GM13976 (cell line): Measurements from ENCODE around the gene SLC1A7.

ENCODE experiments used
- DNase-seq: peaks from one replicate; pipeline ENCODE4 v3.0.0; 2012; ENCODE audit warnings: low spot score
- in situ Hi-C: fragments of 300-500 bp; cut with MboI; formaldehyde crosslinking; loops from one replicate; pipeline ENCODE4 v1.12.0; 2022; ENCODE audit warnings: low sequenced_read_pairs, mixed read lengths, inconsistent platforms; ENCODE audit not compliant: unreplicated experiment
- TF ChIP-seq, protein P1 (sequence below): IDR thresholded peaks from 2 replicates; pipeline ENCODE4 v1.5.1; 2012; ENCODE audit warnings: borderline replicate concordance, mild to moderate bottlenecking; ENCODE audit not compliant: insufficient read depth; ENCODE audit errors: extremely low read depth, missing control alignments, control extremely low read depth

The SLC1A7 gene

DNA sequence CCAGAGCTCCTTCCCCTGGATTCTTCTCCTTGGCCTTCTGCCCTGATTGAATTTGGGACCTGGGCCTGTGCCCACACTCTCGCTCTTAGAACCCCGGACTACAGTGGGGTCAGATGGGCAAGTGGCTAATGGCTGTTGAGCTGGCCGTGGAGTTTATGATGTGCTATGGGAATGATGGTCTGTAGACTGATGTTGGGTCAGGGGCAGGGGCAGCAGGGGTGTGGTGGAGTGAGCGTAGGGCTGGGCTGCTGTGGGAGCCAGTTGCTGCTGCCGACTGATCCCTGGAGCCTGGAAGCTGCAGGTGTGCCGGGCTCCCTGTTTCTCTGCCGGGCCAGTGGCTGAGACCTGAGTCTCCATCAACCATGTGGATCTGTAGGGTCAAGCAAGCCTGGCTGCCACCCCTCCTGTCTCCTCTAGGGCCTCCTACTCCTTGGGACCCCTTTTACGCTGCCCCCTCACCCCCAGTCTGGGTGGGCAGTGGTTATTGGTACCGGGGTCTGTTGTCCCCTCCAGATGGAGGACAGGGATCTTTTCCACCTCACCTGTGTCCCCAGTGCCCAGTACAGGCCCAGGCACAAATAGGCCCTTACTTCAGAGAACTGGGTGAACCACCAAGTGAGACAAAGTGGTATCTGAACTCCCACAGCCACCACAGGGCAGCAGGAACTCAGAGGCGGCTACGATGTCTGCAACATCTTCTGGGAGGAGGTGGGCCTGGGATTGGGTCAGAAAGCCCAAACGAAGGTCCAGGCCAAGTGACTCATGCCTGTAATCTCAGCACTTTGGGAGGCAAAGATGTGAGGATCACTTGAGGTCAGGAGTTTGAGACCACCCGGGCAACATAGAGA is 75.3 kb downstream of the SLC1A7 start:
- in situ Hi-C loops: no loop called here
- DNase-seq: no peak
- TF ChIP-seq, protein P1, sequence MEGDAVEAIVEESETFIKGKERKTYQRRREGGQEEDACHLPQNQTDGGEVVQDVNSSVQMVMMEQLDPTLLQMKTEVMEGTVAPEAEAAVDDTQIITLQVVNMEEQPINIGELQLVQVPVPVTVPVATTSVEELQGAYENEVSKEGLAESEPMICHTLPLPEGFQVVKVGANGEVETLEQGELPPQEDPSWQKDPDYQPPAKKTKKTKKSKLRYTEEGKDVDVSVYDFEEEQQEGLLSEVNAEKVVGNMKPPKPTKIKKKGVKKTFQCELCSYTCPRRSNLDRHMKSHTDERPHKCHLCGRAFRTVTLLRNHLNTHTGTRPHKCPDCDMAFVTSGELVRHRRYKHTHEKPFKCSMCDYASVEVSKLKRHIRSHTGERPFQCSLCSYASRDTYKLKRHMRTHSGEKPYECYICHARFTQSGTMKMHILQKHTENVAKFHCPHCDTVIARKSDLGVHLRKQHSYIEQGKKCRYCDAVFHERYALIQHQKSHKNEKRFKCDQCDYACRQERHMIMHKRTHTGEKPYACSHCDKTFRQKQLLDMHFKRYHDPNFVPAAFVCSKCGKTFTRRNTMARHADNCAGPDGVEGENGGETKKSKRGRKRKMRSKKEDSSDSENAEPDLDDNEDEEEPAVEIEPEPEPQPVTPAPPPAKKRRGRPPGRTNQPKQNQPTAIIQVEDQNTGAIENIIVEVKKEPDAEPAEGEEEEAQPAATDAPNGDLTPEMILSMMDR: no peak

DNA sequence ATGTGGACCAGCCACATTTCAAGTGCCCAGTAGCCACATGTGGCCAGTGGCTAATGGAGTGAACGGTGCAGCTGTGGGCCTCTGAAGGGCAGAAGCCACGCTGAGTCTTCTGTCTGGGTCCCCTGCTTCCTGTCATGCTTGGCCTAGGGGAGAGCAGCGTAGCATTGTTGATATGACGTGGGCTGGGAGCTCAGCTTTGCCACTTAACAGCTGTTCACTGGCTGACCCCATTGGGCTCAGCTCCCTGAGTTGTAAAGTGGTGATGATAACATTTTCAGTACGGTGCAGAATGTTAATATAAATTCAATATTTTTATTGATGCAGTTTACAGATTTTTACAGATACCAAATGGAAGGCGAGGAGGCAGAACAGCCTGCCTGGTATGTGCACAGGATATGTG is 76.0 kb downstream of the SLC1A7 start:
- in situ Hi-C loops: no loop called here
- no peak for DNase-seq
- TF ChIP-seq, protein P1: no peak

DNA sequence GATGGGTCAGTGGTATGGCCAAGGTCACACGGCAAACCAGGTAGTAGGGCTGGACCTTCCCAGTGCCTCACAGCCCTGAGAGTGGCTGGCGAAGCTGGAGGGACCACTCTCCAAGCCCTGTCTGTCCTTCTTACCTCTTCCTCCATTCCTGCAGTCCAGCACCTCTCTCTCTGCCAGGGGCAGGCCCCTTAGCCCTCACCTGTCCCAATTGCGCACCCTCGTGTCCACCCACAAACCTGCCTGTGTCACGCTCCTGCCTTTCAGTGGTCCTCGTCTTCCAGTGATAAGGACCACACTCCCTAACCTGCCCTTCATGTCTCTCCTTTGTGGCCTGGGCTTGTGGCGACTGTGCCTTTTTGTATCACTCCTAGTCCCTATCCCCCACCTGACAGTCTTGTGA is 77.0 kb downstream of the SLC1A7 start:
- in situ Hi-C loops: no loop called here

DNA sequence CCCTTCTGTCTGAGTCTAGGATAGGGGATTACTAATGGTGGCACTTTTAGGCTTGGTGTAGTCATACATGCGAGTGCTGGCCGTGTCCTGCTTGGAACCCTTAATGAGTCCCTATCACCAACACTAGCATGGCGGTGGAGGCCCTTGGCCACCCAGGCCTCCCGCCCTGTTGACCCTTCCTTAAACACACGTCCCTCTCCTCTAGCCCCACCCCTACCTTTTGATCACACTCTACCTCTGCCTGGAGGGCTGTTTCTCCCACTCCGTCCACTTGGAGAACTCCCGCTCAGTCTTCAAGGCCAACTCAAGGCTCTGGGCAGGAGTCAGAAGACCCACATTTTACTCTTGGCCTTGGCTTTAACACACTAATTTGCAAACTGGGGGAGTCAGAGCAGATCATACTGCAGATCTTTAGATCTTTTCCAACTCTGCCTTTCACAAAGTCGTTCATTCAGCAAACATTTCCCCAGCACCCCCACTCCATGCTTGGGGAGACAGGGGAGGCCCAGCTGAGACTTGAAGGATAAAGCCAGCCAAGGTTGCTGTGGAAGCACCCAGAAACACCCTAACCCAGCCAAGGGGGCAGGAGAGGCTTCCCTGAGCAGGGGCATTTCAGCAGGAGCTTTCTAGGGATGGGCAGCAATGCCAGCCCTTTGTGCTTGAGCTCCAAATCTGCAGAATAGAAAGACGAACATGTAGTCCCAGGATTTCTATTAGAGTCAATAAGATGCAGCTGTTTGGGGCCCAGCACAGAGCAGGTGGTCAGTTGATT is 78.5 kb downstream of the SLC1A7 start:
- in situ Hi-C loops: no loop called here
- TF ChIP-seq, protein P1: no peak

More for the DNA sequence above, 77.0 kb downstream of the SLC1A7 start:
- TF ChIP-seq, protein P1: no peak
- no peak for DNase-seq

DNA sequence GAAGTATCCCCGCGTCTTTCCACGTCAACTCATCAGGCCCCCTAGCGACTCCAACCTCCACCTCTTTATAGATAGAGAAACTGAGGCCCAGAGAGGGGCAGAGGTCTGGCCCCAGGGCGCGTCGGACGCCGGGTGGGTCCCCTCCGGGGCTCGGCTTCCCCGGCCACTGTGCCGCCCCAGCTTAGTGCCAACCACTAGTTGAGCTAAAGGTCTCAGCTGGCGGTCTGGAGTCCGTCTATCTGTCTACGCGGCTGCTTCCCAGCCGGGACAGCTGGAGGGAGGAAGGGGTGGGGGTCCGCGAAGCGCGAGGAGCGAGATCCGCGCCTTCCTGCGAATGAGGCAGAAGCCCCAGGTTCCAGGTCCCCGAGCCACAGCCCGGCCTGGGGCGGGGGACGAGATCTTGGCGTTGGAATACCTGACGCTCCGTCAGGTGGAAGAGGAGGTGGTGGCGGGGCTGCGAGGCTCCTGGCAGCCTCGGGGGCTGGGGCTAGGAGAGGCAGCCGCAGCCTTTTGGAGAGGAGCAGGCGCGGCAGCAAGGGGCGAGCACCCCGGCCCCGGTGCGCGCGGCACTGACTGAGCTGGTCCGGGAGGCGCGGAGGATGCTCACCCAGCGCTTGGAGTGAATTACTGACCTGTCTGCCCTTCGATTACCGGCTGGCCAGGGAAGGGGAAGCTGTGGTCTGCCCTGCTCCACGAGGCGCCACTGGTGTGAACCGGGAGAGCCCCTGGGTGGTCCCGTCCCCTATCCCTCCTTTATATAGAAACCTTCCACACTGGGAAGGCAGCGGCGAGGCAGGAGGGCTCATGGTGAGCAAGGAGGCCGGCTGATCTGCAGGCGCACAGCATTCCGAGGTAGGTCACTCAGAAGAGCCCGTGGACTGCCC is 79.5 kb downstream of the SLC1A7 start:
- in situ Hi-C loops: no loop called here
- peak; percentile 34 for DNase-seq
- TF ChIP-seq, protein P1: no peak

More for the DNA sequence above, 78.5 kb downstream of the SLC1A7 start:
- DNase-seq: peak; percentile 17
